HUES6 (cell line): ENCODE results near the gene C2CD2.

Experiments
- H3K27ac ChIP-seq: 2 replicates; pipeline ENCODE4 v1.7.0; 2013; ENCODE audit warnings: low read depth, mild to moderate bottlenecking, low read length, inconsistent platforms
- H3K27me3 ChIP-seq: 2 replicates; pipeline ENCODE4 v1.6.1; 2013; ENCODE audit warnings: low read length; ENCODE audit not compliant: control insufficient read depth, insufficient read depth
- H3K36me3 ChIP-seq: 2 replicates; pipeline ENCODE4 v1.6.1; 2013; ENCODE audit warnings: low read length; ENCODE audit not compliant: control insufficient read depth, insufficient read depth
- H3K4me1 ChIP-seq: 2 replicates; pipeline ENCODE4 v1.6.1; 2013; ENCODE audit warnings: low read length; ENCODE audit not compliant: control insufficient read depth, insufficient read depth
- H3K4me3 ChIP-seq: 2 replicates; pipeline ENCODE4 v1.5.1; 2013; ENCODE audit warnings: low read depth, low read length
- H3K9ac ChIP-seq: one replicate; pipeline ENCODE4 v1.6.1; 2013; ENCODE audit warnings: mild to moderate bottlenecking, low read length
- H3K9me3 ChIP-seq: 2 replicates; pipeline ENCODE4 v1.6.1; 2013; ENCODE audit warnings: low read depth, low read length; ENCODE audit not compliant: control insufficient read depth, insufficient read depth

Gene C2CD2

DNA sequence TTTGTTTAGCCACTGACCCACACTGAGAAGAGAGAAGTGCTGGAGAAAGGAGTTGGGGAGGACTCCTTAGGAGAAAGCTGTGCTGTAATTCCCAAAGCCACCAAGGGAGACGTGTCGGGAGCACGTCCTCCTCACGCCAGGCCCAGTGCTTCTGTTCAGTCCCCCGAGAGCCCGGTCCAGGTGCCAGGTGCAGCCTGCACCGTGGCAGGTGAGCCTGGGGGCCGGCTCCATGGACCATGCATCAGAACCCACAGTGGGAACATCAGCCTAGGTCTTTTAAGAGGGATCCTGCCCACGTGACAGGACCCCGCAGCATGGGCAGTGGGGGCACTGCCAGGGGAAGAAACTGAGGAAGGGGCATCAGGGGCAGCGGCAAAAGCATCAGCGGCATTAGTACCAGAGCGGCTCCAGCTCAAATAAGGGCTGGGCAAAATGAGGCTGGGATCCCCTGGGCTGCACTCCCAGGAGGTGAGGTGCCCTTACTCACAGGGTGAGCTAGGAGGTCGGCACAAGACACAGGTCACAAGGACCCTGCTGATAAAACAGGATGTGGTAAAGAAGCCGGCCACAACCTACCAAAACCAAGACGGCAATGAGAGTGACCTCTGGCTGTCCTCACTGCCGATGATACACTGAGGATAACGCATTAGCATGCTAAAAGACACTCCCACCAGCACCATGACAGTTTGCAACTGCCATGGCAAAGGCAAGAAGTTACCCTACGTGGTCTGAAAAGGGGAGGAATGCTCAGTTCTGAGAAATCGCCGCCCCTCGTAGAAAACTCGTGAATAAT is 50.1 kb downstream of the C2CD2 start:
- H3K27me3 ChIP-seq: no peaks in the 10 kb centered on the region
- no peak overlapping the region for H3K4me3 ChIP-seq
- no peaks in the 10 kb centered on the region for H3K9me3 ChIP-seq
- H3K4me1 ChIP-seq: no peaks in the 10 kb centered on the region; the same call in 1 of the 2 replicates
- H3K36me3 ChIP-seq: peaks cover 13% of the 10 kb centered on the region
- no peak overlapping the region for H3K27ac ChIP-seq
- no peak overlapping the region for H3K9ac ChIP-seq

DNA sequence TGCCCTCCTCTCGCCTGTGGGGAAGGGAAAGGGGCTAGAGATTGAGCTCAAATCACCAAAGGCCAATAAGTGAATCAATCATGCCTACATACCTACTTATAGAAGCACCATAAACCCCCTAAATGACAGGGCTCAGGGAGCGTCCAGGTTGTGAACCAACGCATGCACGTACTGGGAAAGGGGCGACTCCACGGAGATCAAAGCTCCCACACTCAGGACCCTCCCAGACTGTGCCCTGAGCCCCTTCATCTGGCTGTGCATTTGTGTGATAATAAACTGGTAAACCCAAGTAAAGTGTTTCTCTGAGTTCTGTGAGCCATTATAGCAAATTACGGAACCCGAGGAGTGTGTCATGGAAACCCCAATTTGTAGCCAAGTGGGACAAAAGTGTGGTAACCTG is 50.9 kb downstream of the C2CD2 start:
- Histone ChIP-seq H3K4me1 (peaks cover 4% of the 10 kb centered on the region), H3K9ac (no peak overlapping the region), H3K27ac (no peak overlapping the region), H3K9me3 (no peaks in the 10 kb centered on the region), H3K36me3 (peaks cover 13% of the 10 kb centered on the region), H3K4me3 (no peak overlapping the region), H3K27me3 (no peaks in the 10 kb centered on the region)

DNA sequence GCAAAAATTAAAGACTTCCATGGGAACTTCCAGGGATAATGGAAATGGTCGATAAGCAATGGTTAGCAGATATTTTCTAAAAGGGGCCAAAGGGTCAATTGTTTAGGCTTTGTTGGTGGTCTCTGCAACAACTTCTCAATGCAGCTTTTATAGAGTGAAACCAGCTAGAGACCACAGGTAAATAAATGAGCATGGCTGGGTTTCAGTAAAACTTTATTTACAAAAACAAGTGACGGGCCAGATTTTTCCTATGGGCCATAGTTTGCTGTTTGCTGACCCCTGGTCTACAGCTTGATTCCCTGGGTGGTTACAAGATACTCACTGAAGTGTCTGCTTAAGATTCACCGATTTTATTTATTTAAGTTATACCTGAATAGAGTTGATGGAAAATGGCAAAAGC is 52.0 kb downstream of the C2CD2 start:
- Histone ChIP-seq H3K9ac (no peak overlapping the region), H3K27me3 (no peaks in the 10 kb centered on the region), H3K27ac (no peak overlapping the region), H3K36me3 (peaks cover 6% of the 10 kb centered on the region; the same call in 1 of the 2 replicates), H3K4me3 (no peak overlapping the region), H3K9me3 (no peaks in the 10 kb centered on the region), H3K4me1 (peaks cover 15% of the 10 kb centered on the region)

DNA sequence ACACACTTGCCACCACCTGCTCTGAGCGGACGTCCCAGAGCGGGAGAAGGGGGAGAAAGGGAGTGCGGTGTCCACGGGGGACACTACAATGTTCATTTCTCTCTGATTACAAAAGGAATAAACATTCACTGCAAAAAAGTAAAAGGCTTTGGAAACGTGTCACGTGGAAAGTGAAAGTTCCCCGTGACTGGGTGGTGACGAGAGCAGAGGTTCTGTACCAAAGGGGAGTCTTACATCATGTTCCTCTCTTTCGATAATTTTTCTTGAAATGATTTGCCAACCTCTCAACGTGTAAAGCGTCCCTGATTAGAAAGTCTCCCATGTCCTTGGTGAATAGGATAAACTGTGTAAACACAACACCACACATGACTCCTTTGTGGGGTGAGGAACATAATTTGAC is 52.7 kb downstream of the C2CD2 start:
- Histone ChIP-seq H3K9ac (no peak overlapping the region), H3K27ac (no peak overlapping the region), H3K9me3 (no peaks in the 10 kb centered on the region), H3K4me3 (no peak overlapping the region), H3K27me3 (no peaks in the 10 kb centered on the region), H3K4me1 (peaks cover 21% of the 10 kb centered on the region), H3K36me3 (peaks cover 6% of the 10 kb centered on the region; the same call in 1 of the 2 replicates)

GRCh38 chr21:41900401-41900800 is 53.4 kb downstream of the C2CD2 start:
- Histone ChIP-seq H3K27me3 (no peaks in the 10 kb centered on the region), H3K4me3 (no peak overlapping the region), H3K4me1 (peaks cover 26% of the 10 kb centered on the region), H3K27ac (no peak overlapping the region), H3K36me3 (peaks cover 6% of the 10 kb centered on the region; the same call in 1 of the 2 replicates), H3K9me3 (no peaks in the 10 kb centered on the region), H3K9ac (no peak overlapping the region)

DNA sequence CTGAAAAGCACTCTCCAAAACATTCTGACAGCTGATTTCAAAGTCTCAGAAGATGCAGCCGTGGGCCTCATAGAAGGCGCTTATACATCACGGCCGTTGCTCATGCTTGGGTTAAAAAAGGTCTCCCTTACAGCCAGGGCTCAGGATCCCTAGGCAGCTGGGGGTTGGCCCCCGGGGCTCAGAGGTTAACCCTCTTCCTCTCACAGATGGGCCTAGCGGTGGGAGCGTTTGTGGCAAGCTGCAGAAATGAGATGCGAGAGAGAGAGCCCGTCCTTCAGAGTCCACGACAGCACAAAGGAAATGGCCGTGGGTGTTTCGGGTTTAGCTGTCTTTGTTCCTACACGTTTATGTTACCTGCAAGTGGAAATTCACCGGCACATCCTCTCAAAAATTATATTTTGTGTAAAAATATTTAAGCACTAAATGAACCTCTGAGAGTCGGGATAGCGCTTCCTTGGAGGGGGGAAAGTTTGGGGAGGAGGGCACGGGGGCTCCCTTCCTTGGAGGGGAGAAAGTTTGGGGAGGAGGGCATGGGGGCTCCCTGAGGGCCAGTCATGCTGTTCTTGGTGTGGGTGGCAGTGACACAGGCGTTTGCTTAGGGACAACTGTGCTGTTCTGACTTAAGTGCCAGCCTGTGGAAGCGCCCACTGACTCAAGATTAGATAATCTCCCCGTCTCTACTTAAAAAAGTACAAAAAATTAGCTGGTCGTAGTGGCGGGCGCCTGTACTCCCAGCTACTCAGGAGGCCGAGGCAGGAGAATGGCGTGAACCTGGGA is 54.2 kb downstream of the C2CD2 start:
- Histone ChIP-seq H3K4me1 (peaks cover 30% of the 10 kb centered on the region), H3K36me3 (peaks cover 6% of the 10 kb centered on the region; the same call in 1 of the 2 replicates), H3K4me3 (no peak overlapping the region)

GRCh38 chr21:41898998-41899397 is 54.8 kb downstream of the C2CD2 start:
- Histone ChIP-seq H3K36me3 (peaks cover 6% of the 10 kb centered on the region; the same call in 1 of the 2 replicates), H3K9ac (no peak overlapping the region), H3K27ac (no peak overlapping the region), H3K4me1 (peaks cover 30% of the 10 kb centered on the region), H3K9me3 (no peaks in the 10 kb centered on the region), H3K4me3 (no peak overlapping the region), H3K27me3 (no peaks in the 10 kb centered on the region)

More for the DNA sequence above, 54.2 kb downstream of the C2CD2 start:
- Histone ChIP-seq H3K27ac (no peak overlapping the region), H3K9ac (no peak overlapping the region), H3K27me3 (no peaks in the 10 kb centered on the region), H3K9me3 (no peaks in the 10 kb centered on the region)

DNA sequence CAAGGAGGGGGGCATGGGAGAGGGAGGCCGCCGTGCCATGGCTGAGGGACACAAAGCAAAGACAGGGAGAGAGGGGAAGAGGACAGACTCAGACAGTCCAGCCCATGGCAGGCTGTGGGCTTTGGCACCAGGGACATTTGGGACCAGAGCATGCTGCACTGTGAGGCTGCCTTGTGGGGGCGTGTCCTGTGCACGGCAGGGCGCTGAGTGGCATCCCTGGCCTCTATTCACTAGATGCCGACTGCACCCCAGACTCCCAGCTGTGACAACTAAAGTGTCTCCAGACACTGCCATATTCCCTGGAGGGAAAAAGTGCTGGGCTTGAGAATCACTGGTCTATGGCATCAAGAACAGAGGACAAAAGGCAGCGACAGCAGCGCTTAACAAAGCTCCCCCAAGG is 56.1 kb downstream of the C2CD2 start:
- H3K27ac ChIP-seq: no peak overlapping the region
- H3K36me3 ChIP-seq: peaks cover 6% of the 10 kb centered on the region; the same call in 1 of the 2 replicates
- no peaks in the 10 kb centered on the region for H3K27me3 ChIP-seq
- peaks cover 30% of the 10 kb centered on the region for H3K4me1 ChIP-seq
- no peaks in the 10 kb centered on the region for H3K9me3 ChIP-seq
- H3K4me3 ChIP-seq: no peak overlapping the region
- no peak overlapping the region for H3K9ac ChIP-seq

DNA sequence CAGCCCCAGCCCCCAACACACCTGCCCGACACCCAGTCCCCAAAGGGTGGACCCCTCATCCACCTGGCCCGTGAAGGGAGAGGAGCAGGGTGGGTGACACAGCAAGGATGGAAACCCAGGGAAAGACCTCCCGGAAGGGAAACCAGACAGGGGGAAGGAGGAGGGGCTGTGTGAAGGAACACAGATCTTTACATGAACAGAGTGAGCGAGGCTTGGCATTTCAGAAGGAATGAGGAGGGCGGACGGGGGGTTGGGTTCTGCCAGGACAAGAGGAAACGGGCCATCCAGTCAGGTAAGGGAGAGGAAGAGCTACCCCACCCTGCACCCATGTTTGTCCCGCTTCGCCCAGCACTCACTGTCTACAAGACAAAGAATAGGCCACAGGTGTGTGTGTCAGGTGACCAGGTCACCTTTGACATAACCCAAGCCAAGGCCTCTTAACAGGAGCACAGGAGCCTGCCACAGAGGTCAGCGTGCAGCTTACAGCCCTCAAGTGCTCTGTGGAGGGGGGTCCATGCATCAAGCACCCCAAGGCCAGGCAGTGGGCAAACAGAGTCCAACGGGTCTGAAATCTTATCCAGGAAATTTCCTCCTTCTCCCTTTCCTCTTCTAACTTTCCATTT is 56.7 kb downstream of the C2CD2 start:
- Histone ChIP-seq H3K9ac (no peak overlapping the region), H3K4me1 (peaks cover 30% of the 10 kb centered on the region), H3K27ac (no peak overlapping the region), H3K4me3 (no peak overlapping the region), H3K9me3 (no peaks in the 10 kb centered on the region), H3K27me3 (no peaks in the 10 kb centered on the region), H3K36me3 (peaks cover 6% of the 10 kb centered on the region; the same call in 1 of the 2 replicates)

DNA sequence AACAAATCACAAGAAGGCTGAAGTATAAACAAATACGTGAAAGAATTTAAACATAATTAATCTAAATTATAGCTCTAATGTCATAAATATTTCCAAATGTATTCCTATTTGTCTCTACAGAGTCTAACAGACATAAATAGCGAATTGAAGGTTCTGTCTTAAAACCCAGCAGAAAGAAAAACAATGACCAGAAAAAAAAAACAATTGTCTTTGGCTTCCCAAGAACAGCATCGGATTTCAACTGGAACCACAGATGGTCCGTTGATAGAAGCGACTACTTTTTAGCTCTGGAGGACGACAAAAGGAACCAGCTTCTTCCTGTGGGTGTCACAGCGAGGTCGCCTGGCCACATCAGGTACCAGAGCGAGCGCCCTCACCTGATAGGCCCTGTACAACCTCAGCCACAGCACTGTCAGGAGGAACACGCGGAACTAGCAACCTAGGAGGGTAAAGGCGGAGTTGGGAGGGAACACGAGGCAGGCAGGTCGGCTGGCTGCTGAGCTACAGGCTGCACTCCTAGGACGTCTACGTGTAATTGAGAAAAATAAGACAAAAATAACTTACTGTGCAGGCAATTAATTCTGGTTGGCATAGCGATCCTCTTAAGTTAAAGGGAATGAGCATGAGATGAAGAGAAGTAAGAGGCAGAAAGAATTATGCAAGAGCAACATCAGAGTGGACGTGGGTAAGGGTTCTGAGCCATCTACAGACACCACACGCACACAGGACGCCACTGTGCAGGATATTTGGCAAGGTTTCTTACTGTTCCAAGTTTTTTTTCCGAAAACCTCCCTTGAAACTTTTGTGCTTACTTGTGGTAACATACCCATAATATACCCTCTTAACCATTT is 58.0 kb downstream of the C2CD2 start:
- no peaks in the 10 kb centered on the region for H3K27me3 ChIP-seq
- no peaks in the 10 kb centered on the region for H3K9me3 ChIP-seq
- no peaks in the 10 kb centered on the region for H3K36me3 ChIP-seq
- H3K27ac ChIP-seq: no peak overlapping the region
- H3K4me1 ChIP-seq: peaks cover 30% of the 10 kb centered on the region
- H3K9ac ChIP-seq: no peak overlapping the region
- no peak overlapping the region for H3K4me3 ChIP-seq
